GM12878 (cell line): ENCODE results near the gene CSMD2. TPM values are rescaled to one million over a fixed set of nuclear protein-coding genes. Genes with fewer than 3 reads are reported as not detected.

Experiments
- ATAC-seq: fragments of 200-7000 bp; cut with Tn5 transposase; 3 replicates; pipeline ENCODE4 v1.9.1; 2020; ENCODE audit warnings: mild to moderate bottlenecking, moderate library complexity
- BruUV-seq: library from RNA; stranded (reverse); fragments of 400-500 nt; replicated peaks from 2 replicates; lab custom pipeline; 2021; lab: Mats Ljungman, UMichigan
- CTCF ChIA-PET: fragments of 300-600 bp; sonication (Branson Sonifier 250); formaldehyde crosslinking; extraction: SDS; loops from one replicate; lab custom pipeline; 2021; ENCODE audit warnings: inconsistent platforms; lab: Yijun Ruan, JAX
- POLR2A ChIA-PET: fragments of 350-600 bp; formaldehyde crosslinking; extraction: SDS; loops from one replicate; lab custom pipeline; 2021; ENCODE audit warnings: inconsistent platforms; lab: Charles Lee
- RAD21 ChIA-PET: fragments of 300-600 bp; sonication (Branson Sonifier 250); formaldehyde crosslinking; loops from one replicate; lab custom pipeline; 2023; ENCODE audit warnings: antibody characterized with exemption; ENCODE audit not compliant: unreplicated experiment; lab: Charles Lee
- SMC1A ChIA-PET: fragments of 300-600 bp; sonication (Branson Sonifier 250); formaldehyde crosslinking; loops from one replicate; lab custom pipeline; 2023; ENCODE audit not compliant: unreplicated experiment, uncharacterized antibody; lab: Charles Lee
- DNase-seq: peaks from one replicate; pipeline ENCODE4 v3.0.0-alpha.2; 2011; ENCODE audit warnings: low read depth, low spot score
- FAIRE-seq: peaks from 3 replicates; lab custom pipeline; 2011; peaks lifted over from hg19 to GRCh38; lab: Jason Lieb, UNC
- H2AFZ ChIP-seq: 2 replicates; pipeline ENCODE4 v1.6.0; 2011; ENCODE audit warnings: low read depth, low read length, control low read depth; ENCODE audit not compliant: control insufficient read depth
- H3K27ac ChIP-seq: 2 replicates; pipeline ENCODE4 v1.5.1; 2011; ENCODE audit warnings: control low read depth; ENCODE audit not compliant: control insufficient read depth, insufficient read depth
- H3K27me3 ChIP-seq, 2 experiments: replicated peaks in 1 of 2; 2 replicates each; pipeline versions ENCODE4 v1.6.0 to v1.6.1; 2011; ENCODE audit warnings: low read length in 1 of 2; ENCODE audit not compliant: control insufficient read depth in 2 of 2, insufficient read depth in 2 of 2
- H3K36me3 ChIP-seq, 2 experiments: 2 replicates each; pipeline ENCODE4 v1.5.1; 2011; ENCODE audit warnings: low read length in 1 of 2; ENCODE audit not compliant: control insufficient read depth in 2 of 2, insufficient read depth in 2 of 2
- H3K4me1 ChIP-seq: 2 replicates; pipeline ENCODE4 v1.6.1; 2011; ENCODE audit warnings: mild to moderate bottlenecking, low read length, moderate library complexity, mixed read lengths; ENCODE audit not compliant: control insufficient read depth, insufficient read depth
- H3K4me2 ChIP-seq: 2 replicates; pipeline ENCODE4 v1.6.0; 2011; ENCODE audit warnings: control low read depth; ENCODE audit not compliant: control insufficient read depth, insufficient read depth
- H3K4me3 ChIP-seq: fragments of 200-600 bp; sonication (generic); 2 replicates; pipeline ENCODE4 v1.5.1; 2016
- H3K79me2 ChIP-seq: 2 replicates; pipeline ENCODE4 v1.6.0; 2011; ENCODE audit warnings: low read length; ENCODE audit not compliant: control insufficient read depth, insufficient read depth
- H3K9ac ChIP-seq: 2 replicates; pipeline ENCODE4 v1.8.0; 2011; ENCODE audit warnings: low read length, control low read depth, mixed read lengths; ENCODE audit not compliant: control insufficient read depth, insufficient read depth
- H3K9me3 ChIP-seq: replicated peaks from 3 replicates; pipeline ENCODE4 v1.5.1; 2011; ENCODE audit warnings: mild to moderate bottlenecking, low read length; ENCODE audit not compliant: control insufficient read depth, insufficient read depth
- H4K20me1 ChIP-seq: 2 replicates; pipeline ENCODE4 v1.6.0; 2011; ENCODE audit not compliant: control insufficient read depth, insufficient read depth
- CHD1 ChIP-seq: IDR thresholded peaks from 2 replicates; pipeline ENCODE4 v1.6.1; 2012; ENCODE audit warnings: low read depth, low read length, improper control_type of control experiment
- EGR1 ChIP-seq, 2 experiments: IDR thresholded peaks; 1 replicate in 1 of 2; 2 replicates in 1 of 2; pipeline ENCODE4 v1.6.1; 2011 to 2012; ENCODE audit warnings: low read depth in 2 of 2, low read length in 2 of 2, borderline replicate concordance in 1 of 2, mild to moderate bottlenecking in 1 of 2, moderate library complexity in 1 of 2
- EP300 ChIP-seq, 2 experiments: fragments of 150-350 bp in 1 of 2; IDR thresholded peaks; 2 replicates each; pipeline ENCODE4 v1.6.1; 2011 to 2012; ENCODE audit warnings: low read depth in 2 of 2, low read length in 2 of 2, borderline replicate concordance in 1 of 2, improper control_type of control experiment in 1 of 2, inconsistent platforms in 1 of 2; ENCODE audit not compliant: control insufficient read depth in 1 of 2
- ETV6 ChIP-seq, 2 experiments: fragments of 450-650 bp in 1 of 2; IDR thresholded peaks in 1 of 2; conservative IDR thresholded peaks in 1 of 2; 2 replicates each; pipeline ENCODE4 v1.6.1; 2014; ENCODE audit warnings: antibody characterized with exemption in 1 of 2, borderline replicate concordance in 1 of 2, low read depth in 1 of 2, mild to moderate bottlenecking in 1 of 2, moderate library complexity in 1 of 2
- GABPA ChIP-seq: IDR thresholded peaks from 2 replicates; pipeline ENCODE4 v1.6.1; 2014; ENCODE audit warnings: antibody characterized with exemption, low read depth, mild to moderate bottlenecking, inconsistent platforms
- NR2F1 ChIP-seq: fragments of 450-650 bp; conservative IDR thresholded peaks from 2 replicates; pipeline ENCODE4 v1.6.1; 2017; ENCODE audit warnings: mild to moderate bottlenecking
- PAX8 ChIP-seq: fragments of 450-650 bp; IDR thresholded peaks from 2 replicates; pipeline ENCODE4 v1.6.1; 2017; ENCODE audit warnings: mild to moderate bottlenecking, moderate library complexity
- SMAD5 ChIP-seq: IDR thresholded peaks from 2 replicates; pipeline ENCODE4 v1.6.1; 2016; ENCODE audit warnings: antibody characterized with exemption, low read depth
- SUZ12 ChIP-seq: fragments of 200-600 bp; sonication (generic); IDR thresholded peaks from one replicate; pipeline ENCODE4 v1.6.1; 2018; ENCODE audit warnings: antibody characterized with exemption, mild to moderate bottlenecking; ENCODE audit not compliant: unreplicated experiment
- ZBED1 ChIP-seq: IDR thresholded peaks from 2 replicates; pipeline ENCODE4 v1.6.1; 2016; ENCODE audit warnings: borderline replicate concordance
- WGBS: methylation state at CpG from one replicate; pipeline ENCODE4 v1.1.6; 2016; ENCODE audit warnings: low lambda C conversion rate; ENCODE audit not compliant: insufficient replicate concordance, insufficient coverage; ENCODE audit errors: missing lambda C conversion rate; 5-methylcytosine and 5-hydroxymethylcytosine counted together
- in situ Hi-C: fragments of 300-500 bp; cut with MboI; formaldehyde crosslinking; loops from 9 replicates; pipeline ENCODE4 v1.14.3; 2018; ENCODE audit warnings: mixed read lengths
- intact Hi-C: fragments of 100-400 bp; cut with micrococcal nuclease; formaldehyde crosslinking; loops from one replicate; pipeline ENCODE4 v1.14.2; 2022; ENCODE audit not compliant: unreplicated experiment
- polyA plus RNA-seq, 11 experiments: library from polyadenylated mRNA; depleted of rRNA in 4 of 11; unstranded in 6 of 11; stranded (reverse) in 5 of 11; fragments of >200 nt; fragmentation: Nextera tagmentation in 4 of 11; fragmentation: Illumina TruSeq in 1 of 11; extraction: Ambion mirVana in 4 of 11; extraction: Trizol in 1 of 11; gene quantifications; 1 replicate in 1 of 11; 2 replicates in 10 of 11; pipeline versions ENCODE4 v1.2.1 to v1.2.3, GENCODE V29; 2011 to 2016; ENCODE audit warnings: inconsistent platforms in 2 of 11, missing spikeins in 2 of 11, low read depth in 1 of 11
- total RNA-seq, 4 experiments: library from RNA; depleted of rRNA in 3 of 4; stranded (reverse); fragments of >200 nt in 3 of 4; fragmentation: Illumina TruSeq in 1 of 4; extraction: Trizol in 1 of 4; gene quantifications; 2 replicates each; pipeline versions ENCODE4 v1.2.1 to v1.2.3, GENCODE V29; 2013 to 2021
- TF ChIP-seq, protein P1 (sequence below), 3 experiments: IDR thresholded peaks in 2 of 3; conservative IDR thresholded peaks in 1 of 3; 2 replicates each; pipeline ENCODE4 v1.5.1; 2011; ENCODE audit warnings: low read depth in 3 of 3, low read length in 3 of 3, mild to moderate bottlenecking in 3 of 3, control low read depth in 2 of 3, moderate library complexity in 2 of 3, inconsistent platforms in 1 of 3, mixed read lengths in 1 of 3; ENCODE audit not compliant: control insufficient read depth in 2 of 3, insufficient read depth in 1 of 3; ENCODE audit errors: extremely low read depth in 1 of 3
- TF ChIP-seq, protein P2 (sequence below): IDR thresholded peaks from 2 replicates; pipeline ENCODE4 v1.6.1; 2012; ENCODE audit warnings: mild to moderate bottlenecking, low read depth, low read length

CSMD2 gene
- total and polyA plus RNA-seq, 10 of the 15 experiments (the other 5 are each of a cell fraction or from before 2014, with no cell fraction given): under 0.01 TPM; not detected in 9

DNA sequence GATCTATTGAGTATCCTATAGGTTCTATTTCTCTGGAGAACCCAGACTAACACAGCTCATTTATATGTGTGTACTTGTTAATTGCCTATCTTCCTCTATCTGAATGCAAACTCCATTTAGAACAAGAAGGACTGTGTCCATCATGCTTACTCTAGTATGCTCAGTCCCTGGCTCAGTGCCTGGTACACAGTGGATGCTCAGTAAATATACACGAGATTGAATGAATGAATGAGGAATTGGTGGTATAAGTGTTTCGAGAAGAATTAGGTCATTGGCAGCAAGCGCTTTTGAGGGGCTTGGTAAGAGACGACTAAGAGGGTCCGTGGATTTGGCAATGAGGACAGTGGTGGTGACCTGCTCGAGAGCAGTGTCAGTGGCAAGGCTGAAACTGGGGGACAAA is 112.5 kb downstream of the CSMD2 start:
- Histone ChIP-seq H3K79me2 (no peaks in the 10 kb centered on the region), H3K4me1 (no peaks in the 10 kb centered on the region), H2AFZ (no peak overlapping the region), H3K27me3 (no peaks in the 10 kb centered on the region), H3K9me3 (no peaks in the 10 kb centered on the region), H3K36me3 (no peaks in the 10 kb centered on the region), H4K20me1 (no peaks in the 10 kb centered on the region), H3K9ac (no peak overlapping the region), H3K4me3 (no peak overlapping the region), H3K27ac (no peak overlapping the region), H3K4me2 (no peak overlapping the region)
- no peak for TF ChIP-seq SMAD5
- TF ChIP-seq EGR1 (IDR thresholded peaks at IDR 0.05; ENCODE audit: borderline replicate concordance in 1 of 2, low read depth in 2 of 2, low read length in 2 of 2): no peak
- TF ChIP-seq, protein P1, sequence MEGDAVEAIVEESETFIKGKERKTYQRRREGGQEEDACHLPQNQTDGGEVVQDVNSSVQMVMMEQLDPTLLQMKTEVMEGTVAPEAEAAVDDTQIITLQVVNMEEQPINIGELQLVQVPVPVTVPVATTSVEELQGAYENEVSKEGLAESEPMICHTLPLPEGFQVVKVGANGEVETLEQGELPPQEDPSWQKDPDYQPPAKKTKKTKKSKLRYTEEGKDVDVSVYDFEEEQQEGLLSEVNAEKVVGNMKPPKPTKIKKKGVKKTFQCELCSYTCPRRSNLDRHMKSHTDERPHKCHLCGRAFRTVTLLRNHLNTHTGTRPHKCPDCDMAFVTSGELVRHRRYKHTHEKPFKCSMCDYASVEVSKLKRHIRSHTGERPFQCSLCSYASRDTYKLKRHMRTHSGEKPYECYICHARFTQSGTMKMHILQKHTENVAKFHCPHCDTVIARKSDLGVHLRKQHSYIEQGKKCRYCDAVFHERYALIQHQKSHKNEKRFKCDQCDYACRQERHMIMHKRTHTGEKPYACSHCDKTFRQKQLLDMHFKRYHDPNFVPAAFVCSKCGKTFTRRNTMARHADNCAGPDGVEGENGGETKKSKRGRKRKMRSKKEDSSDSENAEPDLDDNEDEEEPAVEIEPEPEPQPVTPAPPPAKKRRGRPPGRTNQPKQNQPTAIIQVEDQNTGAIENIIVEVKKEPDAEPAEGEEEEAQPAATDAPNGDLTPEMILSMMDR (IDR thresholded peaks at IDR 0.05 in 2 of 3, conservative IDR thresholded peaks at IDR 0.05 in 1 of 3; ENCODE audit: control insufficient read depth in 2 of 3, extremely low read depth in 1 of 3, insufficient read depth in 1 of 3, low read depth in 3 of 3, low read length in 3 of 3): no peak
- TF ChIP-seq ETV6 (conservative IDR thresholded peaks at IDR 0.05 in 1 of 2, IDR thresholded peaks at IDR 0.05 in 1 of 2; ENCODE audit: borderline replicate concordance in 1 of 2, low read depth in 1 of 2): no peak
- TF ChIP-seq, protein P2, sequence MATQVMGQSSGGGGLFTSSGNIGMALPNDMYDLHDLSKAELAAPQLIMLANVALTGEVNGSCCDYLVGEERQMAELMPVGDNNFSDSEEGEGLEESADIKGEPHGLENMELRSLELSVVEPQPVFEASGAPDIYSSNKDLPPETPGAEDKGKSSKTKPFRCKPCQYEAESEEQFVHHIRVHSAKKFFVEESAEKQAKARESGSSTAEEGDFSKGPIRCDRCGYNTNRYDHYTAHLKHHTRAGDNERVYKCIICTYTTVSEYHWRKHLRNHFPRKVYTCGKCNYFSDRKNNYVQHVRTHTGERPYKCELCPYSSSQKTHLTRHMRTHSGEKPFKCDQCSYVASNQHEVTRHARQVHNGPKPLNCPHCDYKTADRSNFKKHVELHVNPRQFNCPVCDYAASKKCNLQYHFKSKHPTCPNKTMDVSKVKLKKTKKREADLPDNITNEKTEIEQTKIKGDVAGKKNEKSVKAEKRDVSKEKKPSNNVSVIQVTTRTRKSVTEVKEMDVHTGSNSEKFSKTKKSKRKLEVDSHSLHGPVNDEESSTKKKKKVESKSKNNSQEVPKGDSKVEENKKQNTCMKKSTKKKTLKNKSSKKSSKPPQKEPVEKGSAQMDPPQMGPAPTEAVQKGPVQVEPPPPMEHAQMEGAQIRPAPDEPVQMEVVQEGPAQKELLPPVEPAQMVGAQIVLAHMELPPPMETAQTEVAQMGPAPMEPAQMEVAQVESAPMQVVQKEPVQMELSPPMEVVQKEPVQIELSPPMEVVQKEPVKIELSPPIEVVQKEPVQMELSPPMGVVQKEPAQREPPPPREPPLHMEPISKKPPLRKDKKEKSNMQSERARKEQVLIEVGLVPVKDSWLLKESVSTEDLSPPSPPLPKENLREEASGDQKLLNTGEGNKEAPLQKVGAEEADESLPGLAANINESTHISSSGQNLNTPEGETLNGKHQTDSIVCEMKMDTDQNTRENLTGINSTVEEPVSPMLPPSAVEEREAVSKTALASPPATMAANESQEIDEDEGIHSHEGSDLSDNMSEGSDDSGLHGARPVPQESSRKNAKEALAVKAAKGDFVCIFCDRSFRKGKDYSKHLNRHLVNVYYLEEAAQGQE: no peak
- no peak for TF ChIP-seq ZBED1
- no peak for TF ChIP-seq PAX8
- TF ChIP-seq GABPA: no peak
- no peak for TF ChIP-seq SUZ12
- no peak for TF ChIP-seq CHD1
- no peak for TF ChIP-seq EP300 (IDR thresholded peaks at IDR 0.05; ENCODE audit: borderline replicate concordance in 1 of 2, control insufficient read depth in 1 of 2, low read depth in 2 of 2, low read length in 2 of 2)
- TF ChIP-seq NR2F1: no peak
- in situ Hi-C loops (no loop called here), intact Hi-C loops (no loop called here)
- ATAC-seq: no peak
- no peak for DNase-seq
- ChIA-PET POLR2A (no interaction called here), RAD21 (no interaction called here), CTCF (no interaction called here), SMC1A (no interaction called here)
- FAIRE-seq: no peak
- BruUV-seq: no TSS peak
- 13% methylated on average over 6 of the region's 6 CpGs for WGBS
